Transverse colon (tissue), 4 donors: ENCODE measurements around the gene GNPTAB. TPM values are rescaled to one million over a fixed set of nuclear protein-coding genes. Genes with fewer than 3 reads are reported as not detected.
"Not testable (repeated sequence)": the region's sequence is repeated elsewhere in the genome, so short reads cannot be mapped to it uniquely, and the experiment has no call there.

Experiments
- DNase-seq: peaks from one replicate; pipeline ENCODE4 v3.0.0-alpha.2; 2019
- H3K27ac ChIP-seq, 4 donors: fragments of 200-600 bp; sonication (generic); 2 replicates each; pipeline ENCODE4 v1.5.1; 2016 to 2018; ENCODE audit warnings: inconsistent platforms in 4 of 4
- H3K27me3 ChIP-seq: fragments of 200-600 bp; sonication (generic); 2 replicates; pipeline ENCODE4 v1.5.1; 2017; ENCODE audit warnings: inconsistent platforms
- H3K36me3 ChIP-seq, 4 donors: fragments of 200-600 bp; sonication (generic); 2 replicates each; pipeline ENCODE4 v1.5.1; 2017 to 2019; ENCODE audit warnings: inconsistent platforms in 4 of 4
- H3K4me1 ChIP-seq, 4 donors: fragments of 200-600 bp; sonication (generic); 2 replicates each; pipeline ENCODE4 v1.5.1; 2017 to 2020; ENCODE audit warnings: inconsistent platforms in 4 of 4
- H3K4me3 ChIP-seq, 4 donors: fragments of 200-600 bp; sonication (generic); 1 replicate in 1 of 4; 2 replicates in 3 of 4; pipeline versions ENCODE4 v1.5.1 to v1.6.1; 2017 to 2019; ENCODE audit warnings: inconsistent platforms in 4 of 4
- H3K9me3 ChIP-seq, 2 donors: fragments of 200-600 bp; sonication (generic); 2 replicates each; pipeline ENCODE4 v1.5.1; 2017 to 2019; ENCODE audit warnings: inconsistent platforms in 2 of 2
- EP300 ChIP-seq: sonication (generic); formaldehyde crosslinking; IDR thresholded peaks from one replicate; pipeline ENCODE4 v1.6.1; 2017; ENCODE audit warnings: antibody characterized with exemption, low read depth
- POLR2A ChIP-seq: fragments of 450-650 bp; IDR thresholded peaks from one replicate; pipeline ENCODE4 v1.6.1; 2016; ENCODE audit warnings: antibody characterized with exemption, mild to moderate bottlenecking, moderate library complexity
- POLR2AphosphoS5 ChIP-seq, 3 donors: sonication (generic); formaldehyde crosslinking; IDR thresholded peaks; one replicate each; pipeline ENCODE4 v1.6.1; 2016; ENCODE audit warnings: antibody characterized with exemption in 3 of 3
- WGBS, 2 donors: methylation state at CpG; one replicate each; pipeline ENCODE4 v1.1.5; 2018; ENCODE audit warnings: low coverage in 1 of 2; 5-methylcytosine and 5-hydroxymethylcytosine counted together
- in situ Hi-C, 4 donors: fragments of 200-750 bp; cut with MboI; loops; one replicate each; pipeline versions ENCODE4 v1.15.0 to v1.15.1; 2017; ENCODE audit warnings: low sequenced_read_pairs in 3 of 4, low pct_ligation_motif_present in 1 of 4, low pct_unique_long_range_greater_than_20kb in 1 of 4
- intact Hi-C: fragments of 100-400 bp; cut with DNase I; formaldehyde crosslinking; loops from one replicate; pipeline ENCODE4 v1.15.1; 2023; ENCODE audit warnings: low total_unique reads
- total RNA-seq, 4 donors: library from RNA; depleted of rRNA; stranded (reverse); fragments of >200 nt; gene quantifications; one replicate each; pipeline ENCODE4 v1.1.0, GENCODE V29; 2016
- TF ChIP-seq, protein P1 (sequence below), 5 experiments: fragments of 200-600 bp in 3 of 5; fragments of 450-650 bp in 2 of 5; sonication (generic) in 3 of 5; IDR thresholded peaks; 1 replicate in 2 of 5; 2 replicates in 3 of 5; pipeline ENCODE4 v1.5.1; 2016 to 2017; ENCODE audit warnings: antibody characterized with exemption in 5 of 5, inconsistent platforms in 3 of 5, mild to moderate bottlenecking in 2 of 5, moderate library complexity in 1 of 5

GNPTAB gene
- total RNA-seq, 4 donors from 2014 or later: 24.1 to 83.0 (median 64.5) TPM

DNA sequence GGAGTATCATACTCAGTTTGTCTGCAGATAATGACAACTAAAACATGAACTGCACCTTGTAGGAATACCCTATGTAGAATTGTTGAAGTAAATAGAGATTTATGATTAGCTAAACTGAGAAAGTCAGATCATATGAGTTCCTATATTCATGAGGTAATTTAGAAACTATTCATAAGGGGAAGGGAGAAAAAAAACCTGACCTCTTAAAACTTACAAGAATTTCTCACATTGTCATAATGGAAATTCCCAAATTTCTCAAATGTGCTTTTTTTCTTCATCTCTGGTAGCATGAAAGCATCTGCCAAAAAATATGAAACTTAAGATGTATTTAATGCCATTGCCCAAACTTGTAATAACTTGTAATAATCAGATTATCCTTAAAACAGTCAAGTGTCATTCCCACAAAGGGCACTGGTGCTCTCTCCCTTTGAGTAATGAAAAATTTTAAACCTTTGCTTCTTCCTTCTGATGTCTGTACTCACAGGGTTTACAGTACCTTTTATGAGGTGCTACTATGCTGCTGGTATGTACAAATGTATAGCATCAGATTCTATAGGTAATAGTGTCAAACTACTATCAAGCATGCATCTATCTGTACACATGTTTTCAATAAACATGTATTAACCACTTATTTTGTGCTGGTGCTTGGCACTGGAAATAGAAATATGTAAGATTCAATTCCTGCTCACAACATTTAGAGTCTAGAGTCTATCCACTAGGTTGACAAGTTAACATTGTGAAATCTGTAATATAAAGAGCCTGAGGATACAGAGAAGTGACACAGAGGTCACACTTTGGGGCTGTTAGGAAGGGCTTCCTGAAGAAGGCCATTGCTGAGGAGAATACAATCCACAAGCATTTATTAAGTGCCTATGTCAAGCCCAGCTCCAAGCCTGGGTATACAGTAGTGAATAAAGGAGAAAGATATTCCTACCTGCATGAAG lies 29.2 kb upstream of the GNPTAB start:
- H3K36me3 ChIP-seq: no peaks in the 10 kb centered on the region
- H3K27ac ChIP-seq: no peak overlapping the region
- in situ Hi-C loops: no loop called here
- H3K27me3 ChIP-seq: no peaks in the 10 kb centered on the region
- H3K4me3 ChIP-seq: no peak overlapping the region
- intact Hi-C loops: no loop called here
- no peaks in the 10 kb centered on the region for H3K9me3 ChIP-seq
- no peak for TF ChIP-seq EP300
- no peak for DNase-seq
- peaks cover 5 to 17% (median 11%) of the 10 kb centered on the region in 4 donors for H3K4me1 ChIP-seq

DNA sequence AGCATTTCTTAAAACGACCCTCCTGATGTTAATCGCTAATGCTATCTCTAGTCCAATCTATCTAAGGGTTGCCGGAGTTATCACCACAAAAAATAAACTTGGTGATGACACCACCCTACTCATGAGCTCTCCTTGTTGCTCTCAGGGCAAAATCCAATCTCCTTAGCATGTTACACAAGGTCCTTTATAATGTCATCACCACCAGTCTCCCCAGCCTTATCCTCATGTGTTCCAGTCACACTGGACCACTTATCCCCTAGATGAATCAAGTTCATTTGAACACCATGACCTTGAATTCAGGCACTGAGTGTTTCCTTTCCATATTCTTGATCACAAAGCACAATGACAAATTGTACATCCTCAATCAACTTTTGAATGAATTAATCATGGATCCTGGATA lies 27.6 kb upstream of the GNPTAB start:
- in situ Hi-C loops: no loop called here
- Histone ChIP-seq H3K4me3 (no peak overlapping the region), H3K27me3 (no peaks in the 10 kb centered on the region), H3K36me3 (no peaks in the 10 kb centered on the region), H3K9me3 (no peaks in the 10 kb centered on the region), H3K4me1 (peaks cover 5 to 17% (median 11%) of the 10 kb centered on the region in 4 donors), H3K27ac (no peak overlapping the region)
- 97% methylated on average over 3 of the region's 3 CpGs; no CpG with 5 or more reads in 1 of the 2 donors for WGBS, 2 donors
- intact Hi-C loops: no loop called here
- DNase-seq: no peak
- TF ChIP-seq POLR2AphosphoS5 (IDR thresholded peaks at IDR 0.05) (no peak), EP300 (no peak), POLR2A (no peak)
- TF ChIP-seq, protein P1, sequence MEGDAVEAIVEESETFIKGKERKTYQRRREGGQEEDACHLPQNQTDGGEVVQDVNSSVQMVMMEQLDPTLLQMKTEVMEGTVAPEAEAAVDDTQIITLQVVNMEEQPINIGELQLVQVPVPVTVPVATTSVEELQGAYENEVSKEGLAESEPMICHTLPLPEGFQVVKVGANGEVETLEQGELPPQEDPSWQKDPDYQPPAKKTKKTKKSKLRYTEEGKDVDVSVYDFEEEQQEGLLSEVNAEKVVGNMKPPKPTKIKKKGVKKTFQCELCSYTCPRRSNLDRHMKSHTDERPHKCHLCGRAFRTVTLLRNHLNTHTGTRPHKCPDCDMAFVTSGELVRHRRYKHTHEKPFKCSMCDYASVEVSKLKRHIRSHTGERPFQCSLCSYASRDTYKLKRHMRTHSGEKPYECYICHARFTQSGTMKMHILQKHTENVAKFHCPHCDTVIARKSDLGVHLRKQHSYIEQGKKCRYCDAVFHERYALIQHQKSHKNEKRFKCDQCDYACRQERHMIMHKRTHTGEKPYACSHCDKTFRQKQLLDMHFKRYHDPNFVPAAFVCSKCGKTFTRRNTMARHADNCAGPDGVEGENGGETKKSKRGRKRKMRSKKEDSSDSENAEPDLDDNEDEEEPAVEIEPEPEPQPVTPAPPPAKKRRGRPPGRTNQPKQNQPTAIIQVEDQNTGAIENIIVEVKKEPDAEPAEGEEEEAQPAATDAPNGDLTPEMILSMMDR (IDR thresholded peaks at IDR 0.05): no peak

DNA sequence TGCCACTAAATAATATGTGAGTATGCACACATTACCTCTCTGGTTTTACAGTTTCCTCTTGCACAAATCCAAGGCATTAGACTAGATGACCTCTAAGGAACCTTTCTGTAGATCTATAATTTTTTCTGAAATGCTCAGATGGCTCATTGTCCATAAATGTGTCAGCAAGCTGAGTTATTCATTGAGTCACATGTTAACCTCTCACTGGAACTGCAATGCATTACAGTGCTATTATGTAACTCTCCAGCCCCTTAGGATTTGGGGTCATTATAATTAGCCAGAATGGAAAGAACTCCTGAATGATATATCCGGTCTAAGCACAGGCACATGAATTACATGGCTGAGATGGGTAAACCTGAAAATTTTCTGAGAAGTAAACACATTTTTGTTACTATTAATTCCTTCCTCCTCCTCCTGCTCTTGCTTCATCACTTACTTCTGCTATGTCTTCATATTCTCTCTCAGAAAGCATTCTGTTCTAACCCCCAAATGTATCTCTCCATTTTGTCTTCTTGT lies 26.3 kb upstream of the GNPTAB start:
- Histone ChIP-seq H3K4me3 (no peak overlapping the region), H3K27ac (no peak overlapping the region), H3K36me3 (no peaks in the 10 kb centered on the region), H3K27me3 (no peaks in the 10 kb centered on the region), H3K9me3 (no peaks in the 10 kb centered on the region), H3K4me1 (peaks cover 5 to 17% (median 11%) of the 10 kb centered on the region in 4 donors)
- 23 to 42% methylated on average over 1 of the region's 1 CpG for WGBS, 2 donors
- no peak for DNase-seq
- in situ Hi-C loops (no loop called here), intact Hi-C loops (no loop called here)
- no peak for TF ChIP-seq EP300
- no peak for TF ChIP-seq POLR2AphosphoS5 (IDR thresholded peaks at IDR 0.05)
- TF ChIP-seq, protein P1 (IDR thresholded peaks at IDR 0.05): no peak
- TF ChIP-seq POLR2A: no peak

DNA sequence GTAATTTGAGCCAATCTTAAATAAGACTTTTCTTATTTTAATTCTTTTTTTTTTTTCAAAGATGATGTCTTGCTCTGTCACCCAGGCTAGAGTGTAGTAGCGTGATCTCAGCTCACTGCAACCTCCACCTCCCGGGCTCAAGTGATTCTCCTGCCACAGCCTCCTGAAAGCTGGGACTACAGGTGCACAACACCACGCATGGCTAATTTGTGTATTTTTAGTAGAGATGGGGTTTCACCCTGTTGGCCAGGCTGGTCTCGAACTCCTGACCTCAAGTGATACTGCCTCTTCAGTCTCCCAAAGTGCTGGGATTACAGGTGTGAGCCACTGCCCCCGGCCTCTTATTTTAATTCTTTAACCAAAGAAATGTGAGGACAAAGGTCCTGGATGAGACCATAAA lies 25.9 kb upstream of the GNPTAB start:
- WGBS, 2 donors: 64 to 65% methylated on average over 2 to 5 of the region's 5 CpGs
- H3K4me1 ChIP-seq: peaks cover 5 to 17% (median 11%) of the 10 kb centered on the region in 4 donors
- H3K36me3 ChIP-seq, in situ Hi-C loops, H3K27me3 ChIP-seq, H3K9me3 ChIP-seq, intact Hi-C loops, H3K27ac ChIP-seq, H3K4me3 ChIP-seq, DNase-seq: not testable (repeated sequence)

DNA sequence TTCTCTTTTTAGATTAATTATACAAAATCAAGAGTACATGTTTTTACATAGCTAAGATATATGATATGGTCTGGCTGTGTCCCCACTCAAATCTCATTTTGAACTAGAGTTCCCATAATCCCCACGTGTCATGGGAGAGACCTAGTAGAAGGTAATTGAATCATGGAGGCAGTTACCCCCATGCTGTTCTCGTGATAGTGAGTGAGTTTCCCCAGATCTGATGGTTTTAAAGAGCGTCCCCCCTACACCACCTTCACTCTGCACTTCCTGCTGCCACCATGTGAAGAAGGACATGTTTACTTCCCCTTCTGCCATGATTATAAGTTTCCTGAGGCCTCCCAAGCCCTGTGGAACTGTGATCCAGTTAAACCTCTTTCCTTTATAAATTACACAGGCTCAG lies 25.2 kb upstream of the GNPTAB start:
- Histone ChIP-seq H3K4me3 (no peak overlapping the region), H3K27ac (no peak overlapping the region), H3K9me3 (no peaks in the 10 kb centered on the region), H3K27me3 (no peaks in the 10 kb centered on the region), H3K4me1 (peaks cover 5 to 17% (median 11%) of the 10 kb centered on the region in 4 donors), H3K36me3 (no peaks in the 10 kb centered on the region)
- 82 to 100% methylated on average over 1 to 3 of the region's 3 CpGs for WGBS, 2 donors
- TF ChIP-seq EP300: no peak
- no peak for TF ChIP-seq POLR2A
- no peak for TF ChIP-seq POLR2AphosphoS5 (IDR thresholded peaks at IDR 0.05)
- TF ChIP-seq, protein P1 (IDR thresholded peaks at IDR 0.05): no peak
- in situ Hi-C loops (no loop called here), intact Hi-C loops (no loop called here)
- no peak for DNase-seq
